GM12878 (cell line): ENCODE measurements around the gene CTIF. TPM values are rescaled to one million over a fixed set of nuclear protein-coding genes. Genes with fewer than 3 reads are reported as not detected.

Experiments used
- ATAC-seq: fragments of 200-7000 bp; cut with Tn5 transposase; 3 replicates; pipeline ENCODE4 v1.9.1; 2020; ENCODE audit warnings: mild to moderate bottlenecking, moderate library complexity
- BruUV-seq: library from RNA; stranded (reverse); fragments of 400-500 nt; replicated peaks from 2 replicates; lab custom pipeline; 2021; lab: Mats Ljungman, UMichigan
- CTCF ChIA-PET: fragments of 300-600 bp; sonication (Branson Sonifier 250); formaldehyde crosslinking; extraction: SDS; loops from one replicate; lab custom pipeline; 2021; ENCODE audit warnings: inconsistent platforms; lab: Yijun Ruan, JAX
- POLR2A ChIA-PET: fragments of 350-600 bp; formaldehyde crosslinking; extraction: SDS; loops from one replicate; lab custom pipeline; 2021; ENCODE audit warnings: inconsistent platforms; lab: Charles Lee
- RAD21 ChIA-PET: fragments of 300-600 bp; sonication (Branson Sonifier 250); formaldehyde crosslinking; loops from one replicate; lab custom pipeline; 2023; ENCODE audit warnings: antibody characterized with exemption; ENCODE audit not compliant: unreplicated experiment; lab: Charles Lee
- SMC1A ChIA-PET: fragments of 300-600 bp; sonication (Branson Sonifier 250); formaldehyde crosslinking; loops from one replicate; lab custom pipeline; 2023; ENCODE audit not compliant: unreplicated experiment, uncharacterized antibody; lab: Charles Lee
- DNase-seq: peaks from one replicate; pipeline ENCODE4 v3.0.0-alpha.2; 2011; ENCODE audit warnings: low read depth, low spot score
- FAIRE-seq: peaks from 3 replicates; lab custom pipeline; 2011; peaks lifted over from hg19 to GRCh38; lab: Jason Lieb, UNC
- H2AFZ ChIP-seq: 2 replicates; pipeline ENCODE4 v1.6.0; 2011; ENCODE audit warnings: low read depth, low read length, control low read depth; ENCODE audit not compliant: control insufficient read depth
- H3K27ac ChIP-seq: 2 replicates; pipeline ENCODE4 v1.5.1; 2011; ENCODE audit warnings: control low read depth; ENCODE audit not compliant: control insufficient read depth, insufficient read depth
- H3K27me3 ChIP-seq, 2 experiments: replicated peaks in 1 of 2; 2 replicates each; pipeline versions ENCODE4 v1.6.0 to v1.6.1; 2011; ENCODE audit warnings: low read length in 1 of 2; ENCODE audit not compliant: control insufficient read depth in 2 of 2, insufficient read depth in 2 of 2
- H3K36me3 ChIP-seq, 2 experiments: 2 replicates each; pipeline ENCODE4 v1.5.1; 2011; ENCODE audit warnings: low read length in 1 of 2; ENCODE audit not compliant: control insufficient read depth in 2 of 2, insufficient read depth in 2 of 2
- H3K4me1 ChIP-seq: 2 replicates; pipeline ENCODE4 v1.6.1; 2011; ENCODE audit warnings: mild to moderate bottlenecking, low read length, moderate library complexity, mixed read lengths; ENCODE audit not compliant: control insufficient read depth, insufficient read depth
- H3K4me2 ChIP-seq: 2 replicates; pipeline ENCODE4 v1.6.0; 2011; ENCODE audit warnings: control low read depth; ENCODE audit not compliant: control insufficient read depth, insufficient read depth
- H3K4me3 ChIP-seq: fragments of 200-600 bp; sonication (generic); 2 replicates; pipeline ENCODE4 v1.5.1; 2016
- H3K79me2 ChIP-seq: 2 replicates; pipeline ENCODE4 v1.6.0; 2011; ENCODE audit warnings: low read length; ENCODE audit not compliant: control insufficient read depth, insufficient read depth
- H3K9ac ChIP-seq: 2 replicates; pipeline ENCODE4 v1.8.0; 2011; ENCODE audit warnings: low read length, control low read depth, mixed read lengths; ENCODE audit not compliant: control insufficient read depth, insufficient read depth
- H3K9me3 ChIP-seq: replicated peaks from 3 replicates; pipeline ENCODE4 v1.5.1; 2011; ENCODE audit warnings: mild to moderate bottlenecking, low read length; ENCODE audit not compliant: control insufficient read depth, insufficient read depth
- H4K20me1 ChIP-seq: 2 replicates; pipeline ENCODE4 v1.6.0; 2011; ENCODE audit not compliant: control insufficient read depth, insufficient read depth
- CEBPZ ChIP-seq: fragments of 150-350 bp; IDR thresholded peaks from 2 replicates; pipeline ENCODE4 v1.6.1; 2016; ENCODE audit warnings: low read depth, low read length
- CHD2 ChIP-seq: IDR thresholded peaks from 2 replicates; pipeline ENCODE4 v1.6.1; 2011; ENCODE audit warnings: low read depth, low read length, improper control_type of control experiment, borderline replicate concordance
- EED ChIP-seq: sonication (generic); IDR thresholded peaks from 2 replicates; pipeline ENCODE4 v1.6.1; 2016; ENCODE audit warnings: antibody characterized with exemption, low read depth
- EZH2 ChIP-seq: IDR thresholded peaks from 2 replicates; pipeline ENCODE4 v1.6.1; 2012; ENCODE audit warnings: low read depth, mild to moderate bottlenecking, control low read depth, inconsistent platforms, low read length, borderline replicate concordance; ENCODE audit not compliant: control insufficient read depth
- POLR2AphosphoS2 ChIP-seq: IDR thresholded peaks from 2 replicates; pipeline ENCODE4 v1.6.1; 2011; ENCODE audit warnings: low read depth, mild to moderate bottlenecking, low read length, improper control_type of control experiment, moderate library complexity
- RAD21 ChIP-seq: IDR thresholded peaks from 2 replicates; pipeline ENCODE4 v1.6.1; 2011; ENCODE audit warnings: mild to moderate bottlenecking, low read depth, low read length, moderate library complexity; ENCODE audit not compliant: insufficient read depth
- RBBP5 ChIP-seq: fragments of 200-600 bp; sonication (generic); conservative IDR thresholded peaks from 2 replicates; pipeline ENCODE4 v1.6.1; 2016
- STAT3 ChIP-seq: IDR thresholded peaks from 2 replicates; pipeline ENCODE4 v1.6.1; 2011; ENCODE audit warnings: low read depth, low read length, improper control_type of control experiment
- ZBTB11 ChIP-seq: fragments of 450-650 bp; formaldehyde crosslinking; IDR thresholded peaks from 2 replicates; pipeline ENCODE4 v1.5.0; 2022; ENCODE audit warnings: mild to moderate bottlenecking, missing genetic modification characterization
- WGBS: methylation state at CpG from one replicate; pipeline ENCODE4 v1.1.6; 2016; ENCODE audit warnings: low lambda C conversion rate; ENCODE audit not compliant: insufficient replicate concordance, insufficient coverage; ENCODE audit errors: missing lambda C conversion rate; 5-methylcytosine and 5-hydroxymethylcytosine counted together
- in situ Hi-C: fragments of 300-500 bp; cut with MboI; formaldehyde crosslinking; loops from 9 replicates; pipeline ENCODE4 v1.14.3; 2018; ENCODE audit warnings: mixed read lengths
- intact Hi-C: fragments of 100-400 bp; cut with micrococcal nuclease; formaldehyde crosslinking; loops from one replicate; pipeline ENCODE4 v1.14.2; 2022; ENCODE audit not compliant: unreplicated experiment
- polyA plus RNA-seq, 11 experiments: library from polyadenylated mRNA; depleted of rRNA in 4 of 11; unstranded in 6 of 11; stranded (reverse) in 5 of 11; fragments of >200 nt; fragmentation: Nextera tagmentation in 4 of 11; fragmentation: Illumina TruSeq in 1 of 11; extraction: Ambion mirVana in 4 of 11; extraction: Trizol in 1 of 11; gene quantifications; 1 replicate in 1 of 11; 2 replicates in 10 of 11; pipeline versions ENCODE4 v1.2.1 to v1.2.3, GENCODE V29; 2011 to 2016; ENCODE audit warnings: inconsistent platforms in 2 of 11, missing spikeins in 2 of 11, low read depth in 1 of 11
- total RNA-seq, 4 experiments: library from RNA; depleted of rRNA in 3 of 4; stranded (reverse); fragments of >200 nt in 3 of 4; fragmentation: Illumina TruSeq in 1 of 4; extraction: Trizol in 1 of 4; gene quantifications; 2 replicates each; pipeline versions ENCODE4 v1.2.1 to v1.2.3, GENCODE V29; 2013 to 2021

CTIF gene
- total and polyA plus RNA-seq, 10 of the 15 experiments (the other 5 are each of a cell fraction or from before 2014, with no cell fraction given): 0.06 to 11.6 (median 2.5) TPM

- no peak overlapping the region for H2AFZ ChIP-seq
- 100% methylated on average over 1 of the region's 1 CpG for WGBS
- RAD21 ChIA-PET: interaction anchor here (0.9 kb wide), 1 partner anchor 475 kb away, joined by 3 read pairs; no protein-coding TSS in a partner anchor
- FAIRE-seq (no peak), ATAC-seq (no peak)
- H3K27me3 ChIP-seq: no peaks in the 10 kb centered on the region
- POLR2A ChIA-PET: interaction anchor here (0.8 kb wide), 1 partner anchor 8 kb away, joined by 3 read pairs; no protein-coding TSS in a partner anchor
- CTCF ChIA-PET: interaction anchor here (1.1 to 1.8 kb wide), 2 partner anchors 8 to 29 kb away, joined by 5 to 8 read pairs; no protein-coding TSS in a partner anchor
- intact Hi-C loops: no loop called here
- H3K4me2 ChIP-seq: no peak overlapping the region
- no peak overlapping the region for H3K9ac ChIP-seq
- no peak overlapping the region for H3K27ac ChIP-seq
- no TSS peak for BruUV-seq
- SMC1A ChIA-PET: interaction anchor here (0.8 to 1.7 kb wide), 4 partner anchors 9 to 16 kb away, joined by 3 to 7 read pairs (median 3); no protein-coding TSS in a partner anchor
- H3K4me1 ChIP-seq: peaks cover 16% of the 10 kb centered on the region
- no peaks in the 10 kb centered on the region for H4K20me1 ChIP-seq
- no peaks in the 10 kb centered on the region; the same call in 2 of the 3 replicates for H3K9me3 ChIP-seq
- H3K79me2 ChIP-seq: no peaks in the 10 kb centered on the region
- no peak for TF ChIP-seq EZH2
- TF ChIP-seq EED: no peak
- TF ChIP-seq RBBP5: no peak
- TF ChIP-seq POLR2AphosphoS2: no peak
- TF ChIP-seq CHD2: no peak
- TF ChIP-seq, all 136 proteins: peak for 0
- no peak for DNase-seq
- Histone ChIP-seq H3K36me3 (no peaks in the 10 kb centered on the region), H3K4me3 (no peak overlapping the region)
- in situ Hi-C loops: no loop called here
Measured at GRCh38 chr18:48703028-48703386, 164.2 kb downstream of the CTIF start.

GRCh38 chr18:48703418-48703817, 164.6 kb downstream of the CTIF start:
- ATAC-seq: no peak
- BruUV-seq: no TSS peak
- WGBS: 62% methylated on average over 4 of the region's 4 CpGs
- no peak for DNase-seq
- ChIA-PET CTCF (interaction anchor here (0.7 to 1.8 kb wide), 2 partner anchors 8 to 344 kb away, joined by 3 to 8 read pairs; no protein-coding TSS in a partner anchor), SMC1A (interaction anchor here (0.7 to 1.7 kb wide), 3 partner anchors 8 to 61 kb away, joined by 3 to 7 read pairs (median 3); no protein-coding TSS in a partner anchor), POLR2A (interaction anchor here (0.8 kb wide), 1 partner anchor 8 kb away, joined by 3 read pairs; no protein-coding TSS in a partner anchor), RAD21 (no interaction called here)
- H3K4me2 ChIP-seq: no peak overlapping the region
- H3K4me1 ChIP-seq: peaks cover 16% of the 10 kb centered on the region
- no peaks in the 10 kb centered on the region; the same call in 2 of the 3 replicates for H3K9me3 ChIP-seq
- H3K36me3 ChIP-seq: no peaks in the 10 kb centered on the region
- no peak overlapping the region for H2AFZ ChIP-seq
- FAIRE-seq: no peak
- H3K4me3 ChIP-seq: no peak overlapping the region
- intact Hi-C loops: no loop called here
- no peak overlapping the region for H3K9ac ChIP-seq
- no peaks in the 10 kb centered on the region for H4K20me1 ChIP-seq
- H3K27ac ChIP-seq: no peak overlapping the region
- H3K27me3 ChIP-seq: no peaks in the 10 kb centered on the region
- no peaks in the 10 kb centered on the region for H3K79me2 ChIP-seq
- in situ Hi-C loops: no loop called here
- TF ChIP-seq ZBTB11 (CRISPR knock-in tag) (no peak), CEBPZ (no peak), STAT3 (no peak), RAD21 (no peak)
